Activated T-helper 1 cell treated with anti-CD3 and anti-CD28 coated beads, Interleukin-12 subunit alpha, Interleukin-12 subunit beta, Interleukin-2, Interleukin-4 antibody, amounts not matched to agents 30 ng/mL and 10 ng/mL and 1 ng/mL, durations not matched to agents 14 hours and 24 hours and 36 hours (primary cell): ENCODE measurements around the gene BEND2. TPM values are rescaled to one million over a fixed set of nuclear protein-coding genes. Genes with fewer than 3 reads are reported as not detected.

Experiments used
- DNase-seq: peaks from one replicate; pipeline ENCODE4 v3.0.0; 2021; ENCODE audit warnings: low spot score
- H3K27ac Mint-ChIP-seq: one replicate; pipeline ENCODE4 v1.8.0; 2021; ENCODE audit warnings: mild to moderate bottlenecking, mixed read lengths
- H3K27me3 Mint-ChIP-seq: one replicate; pipeline ENCODE4 v1.8.0; 2022; ENCODE audit warnings: mild to moderate bottlenecking, moderate library complexity, mixed read lengths; ENCODE audit not compliant: insufficient read depth
- H3K36me3 Mint-ChIP-seq: one replicate; pipeline ENCODE4 v1.8.0; 2021; ENCODE audit warnings: low read depth, mixed read lengths
- H3K4me1 Mint-ChIP-seq: one replicate; pipeline ENCODE4 v1.8.0; 2021; ENCODE audit warnings: low read depth, mixed read lengths
- H3K4me3 Mint-ChIP-seq: one replicate; pipeline ENCODE4 v1.8.0; 2021; ENCODE audit warnings: mild to moderate bottlenecking, moderate library complexity, mixed read lengths
- H3K9me3 Mint-ChIP-seq: one replicate; pipeline ENCODE4 v1.8.0; 2021; ENCODE audit warnings: mixed read lengths
- intact Hi-C: fragments of 100-400 bp; cut with micrococcal nuclease; formaldehyde crosslinking; loops from one replicate; pipeline ENCODE4 v1.15.1; 2024
- total RNA-seq: library from RNA; stranded (reverse); gene quantifications from 2 replicates; pipeline ENCODE4 v1.2.3, GENCODE V29; 2022

The BEND2 gene
- total RNA-seq, 1 donor from 2014 or later = not detected

DNA sequence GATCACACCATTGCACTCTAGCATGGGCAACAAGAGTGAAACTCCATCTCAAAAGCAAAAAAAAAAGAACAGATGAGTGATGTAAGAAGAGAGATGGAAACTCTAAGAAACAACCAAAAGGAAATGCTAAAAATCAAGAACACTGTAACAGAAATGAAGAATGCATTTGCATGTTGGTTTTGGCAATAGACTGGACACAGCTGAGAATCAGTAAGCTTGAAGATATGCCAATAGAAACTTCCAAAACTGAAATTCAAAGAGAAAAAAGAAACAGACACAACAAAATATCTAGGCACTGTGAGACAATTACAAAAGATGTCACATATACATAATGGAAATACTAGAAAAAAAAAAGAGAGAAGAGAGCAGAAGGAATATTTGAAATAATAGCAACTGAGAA, 93.7 kb downstream of the BEND2 start:
- Mint-ChIP-seq H3K27ac (no peak overlapping the region), H3K4me3 (no peak overlapping the region)
- intact Hi-C loops = no loop called here

DNA sequence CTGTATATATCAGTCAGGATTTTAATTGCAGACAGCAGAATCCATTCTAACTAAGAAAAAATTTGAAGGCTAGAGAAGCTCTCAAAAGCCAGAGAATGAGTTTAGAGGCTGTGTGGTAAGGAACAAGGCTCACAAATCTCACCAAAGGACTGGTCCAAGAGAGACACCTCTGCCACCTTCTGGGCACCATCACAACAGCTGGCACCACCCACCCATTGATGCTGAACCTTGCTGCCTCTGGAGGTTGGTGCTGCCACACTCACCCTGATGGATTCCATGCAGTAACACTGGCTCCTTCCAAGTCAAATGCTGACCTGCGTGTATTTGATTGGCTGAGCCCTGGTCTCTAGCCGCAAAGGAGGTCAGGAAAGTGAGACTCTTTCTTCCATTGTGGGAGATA, 100.8 kb downstream of the BEND2 start:
- Mint-ChIP-seq H3K9me3 (no peaks in the 10 kb centered on the region), H3K36me3 (no peaks in the 10 kb centered on the region), H3K4me3 (no peak overlapping the region), H3K27me3 (no peaks in the 10 kb centered on the region), H3K27ac (no peak overlapping the region), H3K4me1 (no peaks in the 10 kb centered on the region)
- intact Hi-C loops = no loop called here
- no peak for DNase-seq

More for the DNA sequence above, 93.7 kb downstream of the BEND2 start:
- Mint-ChIP-seq H3K4me1 (no peaks in the 10 kb centered on the region), H3K27me3 (no peaks in the 10 kb centered on the region), H3K9me3 (no peaks in the 10 kb centered on the region), H3K36me3 (no peaks in the 10 kb centered on the region)
- no peak for DNase-seq

Other genes with a start within 250 kb of the BEND2 start
- 3.0 and 3.6 TPM in 2 replicates for gene SCML2, start 133.8 kb upstream of the BEND2 start, total RNA-seq
- 0.69 and 0.73 TPM in 2 replicates for gene CDKL5, start 204.7 kb upstream of the BEND2 start, total RNA-seq